Neural progenitor cell (in vitro differentiated cells): ENCODE data around the gene PXDC1.

ENCODE experiments used
- EZH2 ChIP-seq: fragments of 200-600 bp; sonication (generic); IDR thresholded peaks from 2 replicates; pipeline ENCODE4 v1.6.1; 2017; ENCODE audit warnings: antibody characterized with exemption, mild to moderate bottlenecking, moderate library complexity
- EZH2phosphoT487 ChIP-seq: fragments of 200-600 bp; sonication (generic); IDR thresholded peaks from 2 replicates; pipeline ENCODE4 v1.6.1; 2017; ENCODE audit warnings: antibody characterized with exemption
- TF ChIP-seq, protein P1 (sequence below): fragments of 200-600 bp; sonication (generic); IDR thresholded peaks from 2 replicates; pipeline ENCODE4 v1.5.1; 2017; ENCODE audit warnings: antibody characterized with exemption, mild to moderate bottlenecking

DNA sequence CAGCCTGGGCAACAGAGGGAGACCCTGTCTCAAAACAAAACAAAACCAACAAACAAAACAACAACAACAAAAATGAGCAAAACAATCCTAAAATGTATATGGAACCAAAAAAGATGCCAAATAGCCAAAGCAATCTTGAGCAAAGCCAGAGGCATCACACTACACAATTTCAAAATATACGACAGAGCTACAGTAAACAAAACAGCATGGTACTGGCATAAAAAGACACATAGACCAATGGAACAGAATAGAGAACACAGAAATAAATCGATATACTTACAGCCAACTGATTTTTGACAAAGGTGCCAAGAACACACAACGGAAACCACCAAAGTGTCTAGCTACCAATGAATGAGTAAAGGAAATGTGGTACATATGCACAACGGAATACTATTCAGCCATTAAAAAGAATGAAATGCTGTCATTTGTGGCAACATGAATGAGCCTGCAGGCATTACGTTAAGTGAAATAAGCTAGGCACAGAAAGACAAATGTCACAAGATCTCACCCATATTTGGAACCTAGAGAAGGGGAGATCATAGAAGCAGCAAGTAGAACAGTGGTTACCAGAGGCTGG, 16.4 kb downstream of the PXDC1 start:
- TF ChIP-seq, protein P1, sequence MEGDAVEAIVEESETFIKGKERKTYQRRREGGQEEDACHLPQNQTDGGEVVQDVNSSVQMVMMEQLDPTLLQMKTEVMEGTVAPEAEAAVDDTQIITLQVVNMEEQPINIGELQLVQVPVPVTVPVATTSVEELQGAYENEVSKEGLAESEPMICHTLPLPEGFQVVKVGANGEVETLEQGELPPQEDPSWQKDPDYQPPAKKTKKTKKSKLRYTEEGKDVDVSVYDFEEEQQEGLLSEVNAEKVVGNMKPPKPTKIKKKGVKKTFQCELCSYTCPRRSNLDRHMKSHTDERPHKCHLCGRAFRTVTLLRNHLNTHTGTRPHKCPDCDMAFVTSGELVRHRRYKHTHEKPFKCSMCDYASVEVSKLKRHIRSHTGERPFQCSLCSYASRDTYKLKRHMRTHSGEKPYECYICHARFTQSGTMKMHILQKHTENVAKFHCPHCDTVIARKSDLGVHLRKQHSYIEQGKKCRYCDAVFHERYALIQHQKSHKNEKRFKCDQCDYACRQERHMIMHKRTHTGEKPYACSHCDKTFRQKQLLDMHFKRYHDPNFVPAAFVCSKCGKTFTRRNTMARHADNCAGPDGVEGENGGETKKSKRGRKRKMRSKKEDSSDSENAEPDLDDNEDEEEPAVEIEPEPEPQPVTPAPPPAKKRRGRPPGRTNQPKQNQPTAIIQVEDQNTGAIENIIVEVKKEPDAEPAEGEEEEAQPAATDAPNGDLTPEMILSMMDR, result no peak
- TF ChIP-seq EZH2 (no peak), EZH2phosphoT487 (no peak)
